OCI-LY7 (cell line): ENCODE data around the gene C6orf58.

Experiments used
- EZH2phosphoT487 ChIP-seq: fragments of 200-600 bp; sonication (generic); IDR thresholded peaks from 2 replicates; pipeline ENCODE4 v1.6.1; 2018; ENCODE audit warnings: low read depth, borderline replicate concordance, mild to moderate bottlenecking, mixed run types, antibody characterized with exemption, low read length, moderate library complexity, mixed read lengths
- TF ChIP-seq, protein P1 (sequence below): fragments of 200-600 bp; sonication (generic); conservative IDR thresholded peaks from 2 replicates; pipeline ENCODE4 v1.5.1; 2014; ENCODE audit warnings: mild to moderate bottlenecking, antibody characterized with exemption, low read length, moderate library complexity, mixed read lengths

DNA sequence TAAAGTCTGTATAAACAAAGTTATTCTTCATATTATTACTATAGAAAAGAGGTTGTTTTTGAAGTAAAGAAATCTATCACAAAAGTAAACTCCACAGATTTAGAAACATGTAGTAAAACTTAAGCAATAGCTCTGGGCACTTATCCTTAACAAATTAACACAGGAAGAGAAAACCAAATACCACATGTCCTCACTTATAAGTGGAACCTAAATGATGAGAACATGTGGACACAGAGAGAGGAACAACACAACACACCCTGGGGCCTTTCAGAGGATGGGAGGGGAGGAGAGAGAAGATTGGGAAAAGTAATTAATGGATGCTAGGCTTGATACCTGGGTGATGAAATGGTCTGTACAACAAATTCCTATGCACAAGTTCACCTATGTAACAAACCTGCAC is 57.2 kb downstream of the C6orf58 start:
- TF ChIP-seq, protein P1, sequence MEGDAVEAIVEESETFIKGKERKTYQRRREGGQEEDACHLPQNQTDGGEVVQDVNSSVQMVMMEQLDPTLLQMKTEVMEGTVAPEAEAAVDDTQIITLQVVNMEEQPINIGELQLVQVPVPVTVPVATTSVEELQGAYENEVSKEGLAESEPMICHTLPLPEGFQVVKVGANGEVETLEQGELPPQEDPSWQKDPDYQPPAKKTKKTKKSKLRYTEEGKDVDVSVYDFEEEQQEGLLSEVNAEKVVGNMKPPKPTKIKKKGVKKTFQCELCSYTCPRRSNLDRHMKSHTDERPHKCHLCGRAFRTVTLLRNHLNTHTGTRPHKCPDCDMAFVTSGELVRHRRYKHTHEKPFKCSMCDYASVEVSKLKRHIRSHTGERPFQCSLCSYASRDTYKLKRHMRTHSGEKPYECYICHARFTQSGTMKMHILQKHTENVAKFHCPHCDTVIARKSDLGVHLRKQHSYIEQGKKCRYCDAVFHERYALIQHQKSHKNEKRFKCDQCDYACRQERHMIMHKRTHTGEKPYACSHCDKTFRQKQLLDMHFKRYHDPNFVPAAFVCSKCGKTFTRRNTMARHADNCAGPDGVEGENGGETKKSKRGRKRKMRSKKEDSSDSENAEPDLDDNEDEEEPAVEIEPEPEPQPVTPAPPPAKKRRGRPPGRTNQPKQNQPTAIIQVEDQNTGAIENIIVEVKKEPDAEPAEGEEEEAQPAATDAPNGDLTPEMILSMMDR = no peak
- TF ChIP-seq EZH2phosphoT487 = no peak
